Fibroblast of villous mesenchyme (primary cell): ENCODE data around the gene AJM1. TPM values are rescaled to one million over a fixed set of nuclear protein-coding genes. Genes with fewer than 3 reads are reported as not detected.
A peak's percentile ranks its signal among the peaks of the same experiment; 100 is the strongest.

ENCODE experiments used
- DNase-seq: peaks from one replicate; pipeline ENCODE4 v3.0.0-alpha.2; 2010; ENCODE audit warnings: low read depth
- H3K4me3 ChIP-seq: 2 replicates; pipeline ENCODE4 v1.5.1; 2011; ENCODE audit warnings: low read depth, mild to moderate bottlenecking, low read length
- CTCF ChIP-seq: IDR thresholded peaks from 2 replicates; pipeline ENCODE4 v1.5.1; 2012; ENCODE audit warnings: low read depth, mild to moderate bottlenecking, low read length; ENCODE audit not compliant: insufficient read depth
- total RNA-seq: library from RNA; depleted of rRNA; stranded (reverse); fragments of >200 nt; gene quantifications from 2 replicates; pipeline ENCODE4 v1.2.3, GENCODE V29; 2012

Gene AJM1
- total RNA-seq, 1 donor, result 0.86 TPM

- TF ChIP-seq CTCF, result no peak
- DNase-seq, result no peak
- no peak overlapping the region for H3K4me3 ChIP-seq
Observed at GRCh38 chr9:136814725-136815421, 27.4 kb upstream of the AJM1 start.

GRCh38 chr9:136815422-136815782, 26.9 kb upstream of the AJM1 start:
- no peak overlapping the region for H3K4me3 ChIP-seq
- TF ChIP-seq CTCF, result no peak
- DNase-seq, result no peak

GRCh38 chr9:136820971-136821825, 21.1 kb upstream of the AJM1 start:
- DNase-seq, result peak; percentile 20
- no peak overlapping the region for H3K4me3 ChIP-seq
- TF ChIP-seq CTCF, result no peak

GRCh38 chr9:136821826-136822544, 20.3 kb upstream of the AJM1 start:
- no peak for TF ChIP-seq CTCF
- DNase-seq, result no peak
- no peak overlapping the region for H3K4me3 ChIP-seq

GRCh38 chr9:136823136-136824046, 18.9 kb upstream of the AJM1 start:
- no peak for TF ChIP-seq CTCF
- H3K4me3 ChIP-seq, result no peak overlapping the region
- DNase-seq, result no peak
